Measurements from ENCODE around the gene KCTD4. TPM values are rescaled to one million over a fixed set of nuclear protein-coding genes. Genes with fewer than 3 reads are reported as not detected.
A peak's percentile ranks its signal among the peaks of the same experiment; 100 is the strongest.

KCTD4 gene
- total and polyA plus RNA-seq, 2 experiments from 2014 or later = not detected

GRCh38 chr13:45206340-45206739 lies 5.5 kb upstream of the KCTD4 start:
- TF ChIP-seq CTCF (IDR thresholded peaks at IDR 0.05; ENCODE audit: low read depth, low read length) = no peak
- no peak overlapping the region for H3K4me3 ChIP-seq
- no peak overlapping the region for H3K27ac ChIP-seq
- H3K36me3 ChIP-seq = peaks cover 5% of the 10 kb centered on the region
- no peaks in the 10 kb centered on the region for H3K9me3 ChIP-seq (ENCODE audit: low read depth)
- no peaks in the 10 kb centered on the region for H3K27me3 ChIP-seq
- no peaks in the 10 kb centered on the region for H3K4me1 ChIP-seq (ENCODE audit: low read depth)
- peak in 1 of 2 donors; percentile 85 for DNase-seq (ENCODE audit: low read depth in 1 of 2, low spot score in 1 of 2)

GRCh38 chr13:45205124-45205523 lies 4.3 kb upstream of the KCTD4 start:
- no peak for DNase-seq (ENCODE audit: low read depth in 1 of 2, low spot score in 1 of 2)
- TF ChIP-seq CTCF (IDR thresholded peaks at IDR 0.05; ENCODE audit: low read depth, low read length) = no peak
- Histone ChIP-seq H3K4me1 (ENCODE audit: low read depth) (no peaks in the 10 kb centered on the region), H3K27me3 (no peaks in the 10 kb centered on the region), H3K36me3 (peaks cover 5% of the 10 kb centered on the region), H3K4me3 (no peak overlapping the region), H3K27ac (no peak overlapping the region), H3K9me3 (ENCODE audit: low read depth) (no peaks in the 10 kb centered on the region)

DNA sequence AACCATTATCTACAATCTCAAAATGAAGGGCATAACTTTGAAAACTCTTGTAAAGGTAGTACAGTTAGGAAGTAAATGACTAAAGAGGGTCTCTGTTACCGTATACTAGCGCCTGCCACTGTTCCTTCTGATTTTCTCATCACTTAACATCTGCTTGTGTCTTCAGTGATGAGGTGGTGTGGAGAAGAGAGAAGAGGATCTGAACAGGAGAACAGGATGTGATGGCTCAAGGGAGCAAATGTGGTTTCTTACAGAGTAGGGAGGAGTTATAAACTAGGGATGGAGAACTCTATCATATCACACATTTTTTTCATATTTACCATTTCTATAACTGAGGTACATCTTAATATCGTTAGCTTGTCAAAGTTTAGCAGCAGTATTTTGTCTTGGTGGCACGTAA lies 1.1 kb downstream of the KCTD4 start:
- DNase-seq (ENCODE audit: low read depth in 1 of 2, low spot score in 1 of 2) = no peak
- Histone ChIP-seq H3K9me3 (ENCODE audit: low read depth) (no peaks in the 10 kb centered on the region), H3K4me3 (no peak overlapping the region), H3K27ac (no peak overlapping the region), H3K27me3 (no peaks in the 10 kb centered on the region), H3K36me3 (no peaks in the 10 kb centered on the region), H3K4me1 (ENCODE audit: low read depth) (peaks cover 4% of the 10 kb centered on the region)
- TF ChIP-seq CTCF (IDR thresholded peaks at IDR 0.05; ENCODE audit: low read depth, low read length) = no peak

DNA sequence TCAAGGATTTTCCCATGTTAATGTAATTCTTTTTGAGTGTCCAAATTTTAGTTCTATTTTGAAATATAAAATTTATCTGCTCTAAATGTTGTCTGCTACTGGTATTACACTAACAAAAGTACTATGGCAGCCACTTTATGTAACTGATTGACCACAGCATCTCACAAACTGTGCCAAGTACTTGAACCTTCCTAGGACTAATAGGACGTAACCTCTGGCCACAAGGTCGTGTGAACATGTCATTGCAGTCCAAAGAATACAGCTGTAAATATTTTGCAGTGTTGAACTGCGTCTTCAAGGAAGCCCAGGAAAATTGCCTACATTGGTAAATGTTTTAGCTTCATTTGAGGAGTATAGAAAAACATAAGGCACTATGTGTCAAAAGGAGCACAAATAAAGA lies 1.9 kb downstream of the KCTD4 start:
- no peaks in the 10 kb centered on the region for H3K36me3 ChIP-seq
- no peaks in the 10 kb centered on the region for H3K27me3 ChIP-seq
- DNase-seq (ENCODE audit: low read depth in 1 of 2, low spot score in 1 of 2) = no peak
- no peaks in the 10 kb centered on the region for H3K9me3 ChIP-seq (ENCODE audit: low read depth)
- peaks cover 4% of the 10 kb centered on the region for H3K4me1 ChIP-seq (ENCODE audit: low read depth)
- H3K4me3 ChIP-seq = no peak overlapping the region
- H3K27ac ChIP-seq = no peak overlapping the region
- TF ChIP-seq CTCF (IDR thresholded peaks at IDR 0.05; ENCODE audit: low read depth, low read length) = no peak

GRCh38 chr13:45198041-45198440 lies 2.8 kb downstream of the KCTD4 start:
- no peaks in the 10 kb centered on the region for H3K27me3 ChIP-seq
- H3K27ac ChIP-seq = no peak overlapping the region
- H3K4me3 ChIP-seq = no peak overlapping the region
- H3K9me3 ChIP-seq (ENCODE audit: low read depth) = no peaks in the 10 kb centered on the region
- no peak for DNase-seq (ENCODE audit: low read depth in 1 of 2, low spot score in 1 of 2)
- no peak for TF ChIP-seq CTCF (IDR thresholded peaks at IDR 0.05; ENCODE audit: low read depth, low read length)
- peaks cover 4% of the 10 kb centered on the region for H3K4me1 ChIP-seq (ENCODE audit: low read depth)
- H3K36me3 ChIP-seq = no peaks in the 10 kb centered on the region

- Histone ChIP-seq H3K9me3 (ENCODE audit: low read depth) (no peaks in the 10 kb centered on the region), H3K36me3 (no peaks in the 10 kb centered on the region), H3K4me3 (no peak overlapping the region), H3K4me1 (ENCODE audit: low read depth) (peaks cover 4% of the 10 kb centered on the region), H3K27ac (no peak overlapping the region), H3K27me3 (no peaks in the 10 kb centered on the region)
- peak; percentile 28 to 40 for DNase-seq (ENCODE audit: low read depth in 1 of 2, low spot score in 1 of 2)
- TF ChIP-seq CTCF (IDR thresholded peaks at IDR 0.05; ENCODE audit: low read depth, low read length) = no peak
These were observed 4.2 kb downstream of the KCTD4 start for GRCh38 chr13:45196622-45197021.

Data from cardiac muscle cell (in vitro differentiated cells and primary cell).